HG03558 (cell line): ENCODE measurements around the gene TACC2.

Experiments
- ATAC-seq: cut with Tn5 transposase; IDR thresholded peaks from one replicate; pipeline ENCODE4 v1.9.1; 2021; ENCODE audit warnings: moderate number of reproducible peaks; ENCODE audit not compliant: unreplicated experiment; ENCODE audit errors: extremely low read depth

The TACC2 gene

GRCh38 chr10:122254831-122255230, 265.9 kb downstream of the TACC2 start:
- ATAC-seq, result no peak

GRCh38 chr10:122255509-122256301, 266.7 kb downstream of the TACC2 start:
- ATAC-seq, result no peak

GRCh38 chr10:122257041-122257440, 268.1 kb downstream of the TACC2 start:
- ATAC-seq, result no peak

- ATAC-seq, result no peak
Measured at GRCh38 chr10:122258136-122259074, 269.4 kb downstream of the TACC2 start.

- ATAC-seq, result no peak
Measured at GRCh38 chr10:122259075-122259466, 270.1 kb downstream of the TACC2 start.

GRCh38 chr10:122261584-122261983, 272.6 kb downstream of the TACC2 start:
- no peak for ATAC-seq

- no peak for ATAC-seq
Measured at GRCh38 chr10:122263971-122264370, 275.0 kb downstream of the TACC2 start.

GRCh38 chr10:122264436-122264835, 275.5 kb downstream of the TACC2 start:
- no peak for ATAC-seq

- no peak for ATAC-seq
Measured at GRCh38 chr10:122264931-122265330, 276.0 kb downstream of the TACC2 start.

GRCh38 chr10:122265896-122266295, 276.9 kb downstream of the TACC2 start:
- no peak for ATAC-seq

GRCh38 chr10:122267849-122268737, 279.1 kb downstream of the TACC2 start:
- ATAC-seq, result no peak

- ATAC-seq, result no peak
Measured at GRCh38 chr10:122269059-122269687, 280.2 kb downstream of the TACC2 start.

GRCh38 chr10:122271076-122271475, 282.1 kb downstream of the TACC2 start, which contains the start of gene BTBD16:
Gene BTBD16 (plus strand): TSS chr10:122271296. CDS start chr10:122275082, 3,786 bp downstream.
- ATAC-seq, result no peak

- no peak for ATAC-seq
Measured at GRCh38 chr10:122273966-122274545, 285.1 kb downstream of the TACC2 start.

GRCh38 chr10:122276611-122277208, 287.7 kb downstream of the TACC2 start:
- no peak for ATAC-seq

- ATAC-seq, result no peak
Measured at GRCh38 chr10:122277526-122278136, 288.7 kb downstream of the TACC2 start.

- ATAC-seq, result no peak
Measured at GRCh38 chr10:122279725-122280141, 290.8 kb downstream of the TACC2 start.

GRCh38 chr10:122280156-122280555, 291.2 kb downstream of the TACC2 start:
- ATAC-seq, result no peak
